HepG2 (cell line): ENCODE data around the gene SEC24D. TPM values are rescaled to one million over a fixed set of nuclear protein-coding genes. Genes with fewer than 3 reads are reported as not detected.

Experiments
- ATAC-seq: fragments of 200-7000 bp; cut with Tn5 transposase; 3 replicates; pipeline ENCODE4 v1.9.1; 2020; ENCODE audit warnings: mild to moderate bottlenecking, moderate library complexity
- BruUV-seq: library from RNA; stranded (reverse); fragments of 400-500 nt; replicated peaks from 2 replicates; lab custom pipeline; 2021; lab: Mats Ljungman, UMichigan
- CTCF ChIA-PET: fragments of 300-600 bp; formaldehyde crosslinking; extraction: SDS; loops from one replicate; lab custom pipeline; 2021; ENCODE audit warnings: low total read pairs, inconsistent platforms, low intra/inter-chr PET ratio; lab: Yijun Ruan, JAX
- POLR2A ChIA-PET: fragments of 350-600 bp; sonication (Branson Sonifier 250); formaldehyde crosslinking; loops from one replicate; lab custom pipeline; 2020; ENCODE audit warnings: antibody characterized with exemption, inconsistent platforms; lab: Yijun Ruan, JAX
- DNase-seq: peaks from one replicate; pipeline ENCODE4 v3.0.0-alpha.2; 2015; ENCODE audit warnings: low spot score
- FAIRE-seq: peaks from 3 replicates; lab custom pipeline; 2011; peaks lifted over from hg19 to GRCh38; lab: Jason Lieb, UNC
- H2AFZ ChIP-seq: one replicate; pipeline ENCODE4 v1.6.1; 2011; ENCODE audit warnings: low read length, inconsistent platforms
- H3K27ac ChIP-seq: fragments of 300-600 bp; 3 replicates; pipeline ENCODE4 v1.8.0; 2011; ENCODE audit warnings: mixed run types, mild to moderate bottlenecking, mixed read lengths, low read length, inconsistent platforms; ENCODE audit not compliant: insufficient read depth; ENCODE audit errors: extremely low read length
- H3K27me3 ChIP-seq, 2 experiments: fragments of 200-600 bp in 1 of 2; 2 replicates in 1 of 2; 3 replicates in 1 of 2; pipeline versions ENCODE4 v1.6.0 to v1.8.0; 2011; ENCODE audit warnings: low read length in 2 of 2, mild to moderate bottlenecking in 2 of 2, moderate library complexity in 2 of 2, inconsistent platforms in 1 of 2; ENCODE audit not compliant: insufficient read depth in 2 of 2, control insufficient read depth in 1 of 2
- H3K36me3 ChIP-seq, 2 experiments: fragments of 200-600 bp in 1 of 2; replicated peaks in 1 of 2; 2 replicates in 1 of 2; 3 replicates in 1 of 2; pipeline versions ENCODE4 v1.5.1 to v1.8.0; 2011; ENCODE audit warnings: low read length in 2 of 2, inconsistent platforms in 1 of 2; ENCODE audit not compliant: insufficient read depth in 2 of 2, control insufficient read depth in 1 of 2
- H3K4me1 ChIP-seq: 2 replicates; pipeline ENCODE4 v1.5.1; 2012; ENCODE audit warnings: low read length, inconsistent platforms; ENCODE audit not compliant: insufficient read depth
- H3K4me2 ChIP-seq: 2 replicates; pipeline ENCODE4 v1.6.0; 2011; ENCODE audit warnings: low read depth, low read length, inconsistent platforms
- H3K4me3 ChIP-seq, 3 experiments: fragments of 200-600 bp in 1 of 3; sonication (generic), shearing (Covaris generic) in 1 of 3; replicated peaks in 1 of 3; 2 replicates each; pipeline ENCODE4 v1.5.1; 2011 to 2016; ENCODE audit warnings: low read length in 3 of 3, inconsistent platforms in 2 of 3, low read depth in 2 of 3, mild to moderate bottlenecking in 2 of 3, control low read depth in 1 of 3, mixed read lengths in 1 of 3; ENCODE audit not compliant: insufficient read depth in 1 of 3
- H3K79me2 ChIP-seq: one replicate; pipeline ENCODE4 v1.6.1; 2011; ENCODE audit warnings: low read length, inconsistent platforms; ENCODE audit not compliant: insufficient read depth
- H3K9ac ChIP-seq: 2 replicates; pipeline ENCODE4 v1.6.0; 2011; ENCODE audit warnings: mild to moderate bottlenecking, low read depth, low read length, inconsistent platforms; ENCODE audit not compliant: insufficient read depth
- H3K9me3 ChIP-seq: 2 replicates; pipeline ENCODE4 v1.5.1; 2012; ENCODE audit warnings: mild to moderate bottlenecking, low read length
- H4K20me1 ChIP-seq: 2 replicates; pipeline ENCODE4 v1.6.0; 2011; ENCODE audit warnings: inconsistent platforms, mild to moderate bottlenecking, low read length, moderate library complexity; ENCODE audit not compliant: insufficient read depth
- GPN1 ChIP-seq: sonication (generic); formaldehyde crosslinking; IDR thresholded peaks from 2 replicates; pipeline ENCODE4 v1.5.1; 2020; ENCODE audit warnings: missing genetic modification reagents, borderline replicate concordance
- MXD4 ChIP-seq: IDR thresholded peaks from 2 replicates; pipeline ENCODE4 v1.6.1; 2016; ENCODE audit warnings: mild to moderate bottlenecking, missing biosample characterization, missing genetic modification reagents
- NR2F2 ChIP-seq: IDR thresholded peaks from 2 replicates; pipeline ENCODE4 v1.6.1; 2012; ENCODE audit warnings: low read depth, inconsistent platforms, borderline replicate concordance
- POLR2AphosphoS2 ChIP-seq: IDR thresholded peaks from 2 replicates; pipeline ENCODE4 v1.6.1; 2011; ENCODE audit warnings: low read depth, low read length, improper control_type of control experiment
- STAG1 ChIP-seq: sonication (generic); formaldehyde crosslinking; IDR thresholded peaks from 2 replicates; pipeline ENCODE4 v1.4.0; 2020; ENCODE audit warnings: missing genetic modification reagents
- WGBS: methylation state at CpG from one replicate; pipeline ENCODE4 v1.1.6; 2017; ENCODE audit warnings: low lambda C conversion rate; 5-methylcytosine and 5-hydroxymethylcytosine counted together
- in situ Hi-C: cut with HindIII; loops from 2 replicates; pipeline ENCODE4 v1.10.0; 2017; ENCODE audit warnings: low pct_unique_long_range_greater_than_20kb; ENCODE audit not compliant: extremely low pct_ligation_motif_present
- intact Hi-C: fragments of 100-400 bp; cut with micrococcal nuclease; formaldehyde crosslinking; loops from one replicate; pipeline ENCODE4 v1.10.0; 2022; ENCODE audit not compliant: unreplicated experiment
- polyA plus RNA-seq, 8 experiments: library from polyadenylated mRNA; depleted of rRNA in 3 of 8; stranded (reverse) in 7 of 8; unstranded in 1 of 8; fragments of >200 nt; fragmentation: Illumina TruSeq in 4 of 8; extraction: Trizol in 4 of 8; gene quantifications; 2 replicates each; pipeline versions ENCODE4 v1.2.1 to v1.2.3, GENCODE V29; 2011 to 2016; ENCODE audit warnings: low read depth in 4 of 8, missing spikeins in 1 of 8, mixed read lengths in 1 of 8; ENCODE audit not compliant: insufficient read depth in 1 of 8
- total RNA-seq, 5 experiments: library from RNA; depleted of rRNA; stranded (reverse); fragments of >200 nt; fragmentation: Illumina TruSeq; extraction: Trizol; gene quantifications; 2 replicates each; pipeline ENCODE4 v1.2.3, GENCODE V29; 2016; ENCODE audit warnings: low read depth in 1 of 5
- TF ChIP-seq, protein P1 (sequence below): sonication (generic); formaldehyde crosslinking; IDR thresholded peaks from 2 replicates; pipeline ENCODE4 v1.5.1; 2020; ENCODE audit warnings: mild to moderate bottlenecking, missing genetic modification reagents, moderate library complexity
- TF ChIP-seq, protein P2 (sequence below): sonication (generic); formaldehyde crosslinking; IDR thresholded peaks from 2 replicates; pipeline ENCODE4 v1.4.0; 2020; ENCODE audit warnings: missing genetic modification reagents

SEC24D gene
- total and polyA plus RNA-seq, 2 of the 13 experiments (the other 11 are each of a cell fraction or from before 2014, with no cell fraction given): 30.0 to 51.1 TPM

DNA sequence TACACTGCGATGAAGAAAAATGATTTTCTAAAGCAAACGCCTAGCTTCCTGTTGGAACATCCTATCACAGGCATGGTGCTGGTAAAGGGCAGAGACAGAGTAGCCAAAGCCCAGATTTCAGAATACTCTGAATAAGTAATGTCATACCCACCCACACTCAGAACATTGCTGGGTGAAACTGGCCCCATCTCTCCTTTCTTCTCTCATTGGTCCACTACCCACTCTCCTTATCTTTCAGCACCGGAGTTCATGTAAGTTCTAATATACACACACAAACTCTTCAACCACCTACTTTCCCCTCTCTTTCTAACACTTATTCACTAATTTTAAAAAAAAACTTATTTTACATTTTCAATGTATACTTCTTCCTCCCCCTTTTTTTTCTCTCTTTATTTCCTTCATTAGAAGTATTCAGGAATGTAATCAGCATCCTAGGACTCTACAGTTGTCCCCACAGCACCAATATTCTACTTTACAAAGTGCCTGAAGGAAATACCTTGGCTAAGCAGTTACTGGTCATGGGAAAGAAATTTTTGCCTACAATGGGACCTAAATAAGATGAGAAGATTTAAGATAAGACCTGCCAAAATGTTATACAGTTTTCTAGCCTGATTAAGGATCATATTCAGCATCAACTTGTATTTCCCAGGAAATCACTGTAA lies 63.0 kb downstream of the SEC24D start:
- POLR2A ChIA-PET: no interaction called here
- Histone ChIP-seq H3K36me3 (peaks cover 1 to 33% of the 10 kb centered on the region in 2 experiments; a peak in 4 of 5 replicates), H3K4me1 (no peaks in the 10 kb centered on the region), H4K20me1 (peaks cover 6% of the 10 kb centered on the region; the same call in 1 of the 2 replicates), H3K27ac (no peak overlapping the region), H3K79me2 (no peaks in the 10 kb centered on the region), H3K27me3 (no peaks in the 10 kb centered on the region), H3K9me3 (no peaks in the 10 kb centered on the region), H3K4me2 (no peak overlapping the region), H3K9ac (no peak overlapping the region), H2AFZ (no peak overlapping the region), H3K4me3 (no peak overlapping the region)
- DNase-seq (no peak), FAIRE-seq (no peak), ATAC-seq (peak; percentile 43; the same call in 2 of the 3 replicates)
- 93% methylated on average over 3 of the region's 3 CpGs for WGBS
- TF ChIP-seq POLR2AphosphoS2 (no peak), GPN1 (CRISPR knock-in tag) (no peak), STAG1 (CRISPR knock-in tag) (no peak), MXD4 (no peak), NR2F2 (no peak)
- TF ChIP-seq, protein P1, sequence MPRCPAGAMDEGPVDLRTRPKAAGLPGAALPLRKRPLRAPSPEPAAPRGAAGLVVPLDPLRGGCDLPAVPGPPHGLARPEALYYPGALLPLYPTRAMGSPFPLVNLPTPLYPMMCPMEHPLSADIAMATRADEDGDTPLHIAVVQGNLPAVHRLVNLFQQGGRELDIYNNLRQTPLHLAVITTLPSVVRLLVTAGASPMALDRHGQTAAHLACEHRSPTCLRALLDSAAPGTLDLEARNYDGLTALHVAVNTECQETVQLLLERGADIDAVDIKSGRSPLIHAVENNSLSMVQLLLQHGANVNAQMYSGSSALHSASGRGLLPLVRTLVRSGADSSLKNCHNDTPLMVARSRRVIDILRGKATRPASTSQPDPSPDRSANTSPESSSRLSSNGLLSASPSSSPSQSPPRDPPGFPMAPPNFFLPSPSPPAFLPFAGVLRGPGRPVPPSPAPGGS (CRISPR knock-in tag): no peak
- TF ChIP-seq, protein P2, sequence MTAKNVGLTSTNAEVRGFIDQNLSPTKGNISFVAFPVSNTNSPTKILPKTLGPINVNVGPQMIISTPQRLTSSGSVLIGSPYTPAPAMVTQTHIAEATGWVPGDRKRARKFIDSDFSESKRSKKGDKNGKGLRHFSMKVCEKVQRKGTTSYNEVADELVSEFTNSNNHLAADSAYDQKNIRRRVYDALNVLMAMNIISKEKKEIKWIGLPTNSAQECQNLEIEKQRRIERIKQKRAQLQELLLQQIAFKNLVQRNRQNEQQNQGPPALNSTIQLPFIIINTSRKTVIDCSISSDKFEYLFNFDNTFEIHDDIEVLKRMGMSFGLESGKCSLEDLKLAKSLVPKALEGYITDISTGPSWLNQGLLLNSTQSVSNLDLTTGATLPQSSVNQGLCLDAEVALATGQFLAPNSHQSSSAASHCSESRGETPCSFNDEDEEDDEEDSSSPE: no peak
- in situ Hi-C loops: loop anchor here (5.0 kb wide), 1 partner anchor 119 kb away; no protein-coding TSS in a partner anchor
- BruUV-seq: no TSS peak
- intact Hi-C loops: loop anchor here (1.0 to 2.0 kb wide), 3 partner anchors 92 to 196 kb away; no protein-coding TSS in a partner anchor
- CTCF ChIA-PET: interaction anchor here (0.7 to 4.1 kb wide), 2 partner anchors 117 to 196 kb away, joined by 3 to 20 read pairs; partner anchors contain the start of gene SYNPO2
